Measurements from ENCODE around the gene TACC2. TPM values are rescaled to one million over a fixed set of nuclear protein-coding genes. Genes with fewer than 3 reads are reported as not detected.

The TACC2 gene
- total RNA-seq, 1 donor from 2014 or later, result 10.7 TPM

DNA sequence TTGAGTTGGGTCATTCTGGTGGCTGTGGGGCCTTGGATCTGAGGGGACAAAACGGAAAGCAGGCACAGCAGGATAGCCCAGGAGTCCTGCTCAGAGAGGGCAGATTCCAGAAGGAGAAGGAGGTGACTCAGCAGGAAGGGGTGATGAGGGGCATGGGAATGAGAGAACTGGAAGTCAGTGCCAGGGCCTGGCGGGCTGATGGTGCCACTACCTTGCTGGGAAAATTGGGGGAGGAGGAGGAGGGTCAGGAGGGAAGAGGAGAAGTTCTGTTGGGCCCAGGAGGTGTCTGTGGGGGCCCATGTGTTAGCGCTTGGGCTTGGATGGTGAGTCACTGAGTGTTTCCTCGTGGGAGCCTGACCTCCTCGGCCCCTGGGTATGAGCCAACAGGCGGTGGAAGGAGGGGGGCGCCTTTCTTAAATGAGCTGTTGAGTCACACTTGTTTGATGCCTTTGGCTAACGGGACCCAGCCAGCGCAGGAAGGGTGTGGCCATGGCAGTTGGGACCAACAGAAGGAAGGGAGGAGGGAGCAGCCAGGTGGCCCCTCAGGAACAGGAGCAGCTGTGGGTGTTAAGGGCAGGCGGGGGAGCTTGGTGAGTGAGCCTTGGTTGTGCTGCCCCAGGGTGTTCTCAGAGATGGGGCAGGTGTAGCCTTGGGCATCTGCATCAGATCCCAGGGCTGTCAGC, 152.1 kb downstream of the TACC2 start:
- Histone ChIP-seq H3K27ac (no peak overlapping the region), H3K4me2 (no peak overlapping the region)

DNA sequence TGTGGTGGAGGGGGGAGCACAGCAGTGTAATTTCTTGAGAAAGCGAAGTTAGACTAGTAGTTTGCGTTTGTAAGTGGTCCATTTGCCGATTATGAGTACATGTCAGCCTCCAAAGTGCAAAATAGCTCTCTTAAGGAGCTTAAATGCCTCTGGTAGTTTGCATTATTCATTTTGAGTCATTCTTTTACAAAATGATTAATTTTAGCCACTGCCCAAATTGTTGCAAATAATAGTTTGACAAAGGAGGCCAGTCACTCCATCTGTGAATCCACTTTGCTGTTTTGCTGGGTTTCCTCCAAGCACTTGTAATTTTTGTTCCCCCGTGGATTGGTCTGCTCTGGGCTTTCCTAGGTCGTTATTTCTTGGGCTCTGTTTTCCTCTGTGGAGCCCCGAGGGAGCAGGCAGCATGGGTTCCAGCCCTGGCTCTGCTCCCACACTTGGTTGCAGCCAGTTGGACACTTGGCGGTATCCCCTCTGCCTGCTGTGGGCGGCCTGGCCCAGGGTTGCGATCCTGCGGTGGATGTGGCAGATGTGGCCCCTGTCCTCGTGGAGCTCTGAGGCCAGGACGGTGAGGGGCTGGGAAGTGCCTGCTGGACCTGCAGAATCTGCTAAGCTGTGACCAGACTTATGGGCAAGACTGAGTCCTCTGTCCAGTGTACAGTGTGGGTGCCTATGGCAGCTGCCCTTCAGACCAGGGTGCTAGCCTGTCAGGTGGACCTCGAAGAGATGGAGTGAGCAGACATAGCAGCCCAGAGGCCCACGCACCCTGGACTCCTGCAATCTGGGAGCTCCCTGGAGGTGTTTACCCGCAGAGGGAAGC, 153.1 kb downstream of the TACC2 start:
- no peak overlapping the region for H3K9ac ChIP-seq
- Mint-ChIP-seq H3K9me3 (peaks cover 5% of the 10 kb centered on the region), H3K27me3 (ENCODE audit: insufficient read depth, low read depth) (peaks cover 10% of the 10 kb centered on the region), H3K36me3 (peaks cover 36% of the 10 kb centered on the region), H3K4me3 (peak overlapping the region; percentile 41), H3K27ac (no peak overlapping the region), H3K4me1 (peaks cover 36% of the 10 kb centered on the region)
- H3K9me3 ChIP-seq (ENCODE audit: low read depth), result peaks cover 4% of the 10 kb centered on the region
- no peak overlapping the region for H3K4me3 ChIP-seq
- peaks cover 6% of the 10 kb centered on the region for H3K4me1 ChIP-seq
- H2AFZ ChIP-seq (replicated peaks), result no peak overlapping the region
- H3K27ac ChIP-seq, result no peak overlapping the region
- no peaks in the 10 kb centered on the region for H3K27me3 ChIP-seq
- TF ChIP-seq, protein P1, sequence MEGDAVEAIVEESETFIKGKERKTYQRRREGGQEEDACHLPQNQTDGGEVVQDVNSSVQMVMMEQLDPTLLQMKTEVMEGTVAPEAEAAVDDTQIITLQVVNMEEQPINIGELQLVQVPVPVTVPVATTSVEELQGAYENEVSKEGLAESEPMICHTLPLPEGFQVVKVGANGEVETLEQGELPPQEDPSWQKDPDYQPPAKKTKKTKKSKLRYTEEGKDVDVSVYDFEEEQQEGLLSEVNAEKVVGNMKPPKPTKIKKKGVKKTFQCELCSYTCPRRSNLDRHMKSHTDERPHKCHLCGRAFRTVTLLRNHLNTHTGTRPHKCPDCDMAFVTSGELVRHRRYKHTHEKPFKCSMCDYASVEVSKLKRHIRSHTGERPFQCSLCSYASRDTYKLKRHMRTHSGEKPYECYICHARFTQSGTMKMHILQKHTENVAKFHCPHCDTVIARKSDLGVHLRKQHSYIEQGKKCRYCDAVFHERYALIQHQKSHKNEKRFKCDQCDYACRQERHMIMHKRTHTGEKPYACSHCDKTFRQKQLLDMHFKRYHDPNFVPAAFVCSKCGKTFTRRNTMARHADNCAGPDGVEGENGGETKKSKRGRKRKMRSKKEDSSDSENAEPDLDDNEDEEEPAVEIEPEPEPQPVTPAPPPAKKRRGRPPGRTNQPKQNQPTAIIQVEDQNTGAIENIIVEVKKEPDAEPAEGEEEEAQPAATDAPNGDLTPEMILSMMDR (IDR thresholded peaks at IDR 0.05), result no peak
- TF ChIP-seq EZH2 (IDR thresholded peaks at IDR 0.05) (no peak), EZH2phosphoT487 (IDR thresholded peaks at IDR 0.05) (no peak)
- H3K79me2 ChIP-seq (ENCODE audit: low read depth), result no peaks in the 10 kb centered on the region
- H3F3A ChIP-seq (ENCODE audit: low read depth), result no peaks in the 10 kb centered on the region
- H3K36me3 ChIP-seq, result no peaks in the 10 kb centered on the region
- H4K20me1 ChIP-seq (ENCODE audit: low read depth), result no peaks in the 10 kb centered on the region
- no peak overlapping the region for H3K4me2 ChIP-seq
- no peak for DNase-seq (ENCODE audit: low spot score)

More for the DNA sequence above, 152.1 kb downstream of the TACC2 start:
- H3K27me3 Mint-ChIP-seq (ENCODE audit: insufficient read depth, low read depth), result peaks cover 10% of the 10 kb centered on the region
- peaks cover 34% of the 10 kb centered on the region for H3K4me1 Mint-ChIP-seq
- no peaks in the 10 kb centered on the region for H3K79me2 ChIP-seq (ENCODE audit: low read depth)
- TF ChIP-seq EZH2phosphoT487 (IDR thresholded peaks at IDR 0.05) (no peak), EZH2 (IDR thresholded peaks at IDR 0.05) (no peak)
- TF ChIP-seq, protein P1 (IDR thresholded peaks at IDR 0.05), result no peak
- peaks cover 6% of the 10 kb centered on the region for H3K4me1 ChIP-seq
- peaks cover 29% of the 10 kb centered on the region for H3K36me3 Mint-ChIP-seq
- no peak for DNase-seq (ENCODE audit: low spot score)
- H3K27me3 ChIP-seq, result no peaks in the 10 kb centered on the region
- H3F3A ChIP-seq (ENCODE audit: low read depth), result no peaks in the 10 kb centered on the region
- peaks cover 4% of the 10 kb centered on the region for H3K9me3 ChIP-seq (ENCODE audit: low read depth)
- no peaks in the 10 kb centered on the region for H4K20me1 ChIP-seq (ENCODE audit: low read depth)
- no peak overlapping the region for H2AFZ ChIP-seq (replicated peaks)
- H3K9me3 Mint-ChIP-seq, result peaks cover 5% of the 10 kb centered on the region
- H3K27ac Mint-ChIP-seq, result peak overlapping the region; percentile 6
- no peaks in the 10 kb centered on the region for H3K36me3 ChIP-seq
- H3K4me3 Mint-ChIP-seq, result peak overlapping the region; percentile 24
- H3K4me3 ChIP-seq, result no peak overlapping the region
- H3K9ac ChIP-seq, result no peak overlapping the region

DNA sequence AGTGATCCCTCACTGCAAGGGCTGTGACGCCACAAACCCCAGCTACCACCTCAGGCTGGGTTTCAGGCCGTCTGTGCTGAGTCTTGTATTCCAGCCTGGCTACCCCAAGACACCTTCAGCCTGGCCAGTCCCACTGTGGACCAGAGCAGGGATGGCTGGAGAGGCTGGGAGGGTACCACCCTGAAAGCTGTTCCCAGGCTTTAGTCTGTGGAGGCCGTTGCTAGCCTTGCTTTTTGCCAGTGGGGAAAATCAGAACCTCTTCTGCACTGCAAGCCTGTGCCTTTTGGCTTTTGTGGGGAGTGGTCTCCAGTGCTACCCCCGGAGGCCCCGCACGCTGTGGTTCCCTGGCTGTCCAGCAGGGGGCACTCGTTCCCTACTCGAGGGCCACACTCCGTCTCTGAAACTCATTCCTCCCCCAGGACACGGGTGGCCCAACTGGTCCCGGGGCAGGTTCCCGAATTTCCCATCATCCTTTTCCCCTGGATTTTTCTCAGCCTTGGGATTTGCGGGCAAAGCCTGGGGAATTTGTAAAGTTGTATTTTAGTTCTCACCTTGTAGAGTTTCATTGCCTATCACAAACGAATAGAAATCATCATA, 153.8 kb downstream of the TACC2 start:
- peak; percentile 67 for DNase-seq (ENCODE audit: low spot score)
- Mint-ChIP-seq H3K4me3 (peak overlapping the region; percentile 28), H3K27me3 (ENCODE audit: insufficient read depth, low read depth) (peaks cover 10% of the 10 kb centered on the region), H3K4me1 (peaks cover 41% of the 10 kb centered on the region), H3K36me3 (peaks cover 36% of the 10 kb centered on the region), H3K9me3 (peaks cover 5% of the 10 kb centered on the region), H3K27ac (peak overlapping the region; percentile 57)
- no peaks in the 10 kb centered on the region for H3K36me3 ChIP-seq
- H3K4me3 ChIP-seq, result no peak overlapping the region
- H2AFZ ChIP-seq (replicated peaks), result no peak overlapping the region
- H3K4me1 ChIP-seq, result peaks cover 6% of the 10 kb centered on the region
- H3K9ac ChIP-seq, result no peak overlapping the region
- no peak for TF ChIP-seq EZH2 (IDR thresholded peaks at IDR 0.05)
- TF ChIP-seq, protein P1 (IDR thresholded peaks at IDR 0.05), result peak; percentile 95
- H3K4me2 ChIP-seq, result peak overlapping the region; percentile 21
- H3K79me2 ChIP-seq (ENCODE audit: low read depth), result no peaks in the 10 kb centered on the region
- peaks cover 4% of the 10 kb centered on the region for H3K9me3 ChIP-seq (ENCODE audit: low read depth)
- H3K27me3 ChIP-seq, result no peaks in the 10 kb centered on the region
- no peaks in the 10 kb centered on the region for H4K20me1 ChIP-seq (ENCODE audit: low read depth)
- no peaks in the 10 kb centered on the region for H3F3A ChIP-seq (ENCODE audit: low read depth)
- no peak overlapping the region for H3K27ac ChIP-seq
